ENCODE results near the gene DDRGK1. TPM values are rescaled to one million over a fixed set of nuclear protein-coding genes. Genes with fewer than 3 reads are reported as not detected.
"Not testable (repeated sequence)": the region's sequence is repeated elsewhere in the genome, so short reads cannot be mapped to it uniquely, and the experiment has no call there.

Gene DDRGK1
- polyA plus RNA-seq, 2 of the 4 experiments (the other 2 are of a cell fraction), result 87.4 to 120 TPM

- TF ChIP-seq RAD21 (conservative IDR thresholded peaks at IDR 0.05 in 1 of 2, IDR thresholded peaks at IDR 0.05 in 1 of 2) (peak; percentile 76 to 84), FOXS1 (CRISPR knock-in tag; IDR thresholded peaks at IDR 0.05) (no peak), TP53 (CRISPR knock-in tag; IDR thresholded peaks at IDR 0.05) (0 out of 2 replicates have a peak, but pooled peaks have one; percentile 52), SMC3 (IDR thresholded peaks at IDR 0.05) (peak; percentile 94), CTCF (IDR thresholded peaks at IDR 0.05) (peak; percentile 90)
- POLR2A ChIA-PET, result no interaction called here
- peaks cover 36% of the 10 kb centered on the region for H3K4me1 ChIP-seq
- peak overlapping the region; percentile 34 to 49; a peak in 4 of 6 replicates for H3K27ac ChIP-seq
- ATAC-seq (peak; percentile 84 to 89), DNase-seq (ENCODE audit: low read depth in 1 of 2, low spot score in 1 of 2) (peak; percentile 63 to 89), FAIRE-seq (no peak)
- 25% methylated on average over 26 of the region's 30 CpGs for WGBS (ENCODE audit: missing lambda C conversion rate)
- H3K4me2 ChIP-seq, result peak overlapping the region; percentile 30
- no peaks in the 10 kb centered on the region for H3K9me3 ChIP-seq
- no peak overlapping the region for H3K4me3 ChIP-seq
- CTCF ChIA-PET, result interaction anchor here (0.6 to 10.7 kb wide), 44 partner anchors 9 to 307 kb away, joined by 3 to 105 read pairs (median 4); partner anchors contain the start of genes ITPA and SLC4A11
Observed at GRCh38 chr20:3218307-3218988, 14.0 kb upstream of the DDRGK1 start.

DNA sequence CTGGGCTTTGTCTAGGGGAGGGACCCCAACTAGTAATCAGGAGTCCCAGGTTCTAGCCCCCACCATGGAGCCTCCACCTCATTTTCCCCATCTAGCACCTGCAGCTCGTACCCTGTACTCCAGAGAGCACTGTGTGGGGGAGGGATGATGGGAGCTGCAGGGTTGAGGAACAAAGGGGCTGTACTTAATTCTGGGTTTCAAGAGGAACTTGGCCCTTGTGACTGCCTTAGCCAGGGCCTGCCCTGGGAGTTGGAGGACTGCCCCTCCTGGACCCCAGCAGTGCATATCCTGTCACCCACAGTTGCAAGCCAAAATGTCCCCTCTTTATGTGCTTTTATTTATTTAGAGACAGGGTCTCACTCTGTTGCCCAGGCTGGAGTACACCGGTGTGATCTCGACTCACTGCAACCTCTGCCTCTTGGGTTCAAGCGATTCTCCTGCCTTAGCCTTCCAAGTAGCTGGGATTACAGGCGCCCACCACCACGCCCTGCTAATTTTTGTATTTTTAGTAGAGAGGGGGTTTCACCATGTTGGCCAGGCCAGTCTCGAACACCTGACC is 11.0 kb upstream of the DDRGK1 start:
- peaks cover 16% of the 10 kb centered on the region for H3K4me1 ChIP-seq
- H3K9me3 ChIP-seq; ATAC-seq; H3K4me2 ChIP-seq; POLR2A ChIA-PET; FAIRE-seq; H3K27ac ChIP-seq; DNase-seq (ENCODE audit: low read depth in 1 of 2, low spot score in 1 of 2); H3K4me3 ChIP-seq: not testable (repeated sequence)
- WGBS (ENCODE audit: missing lambda C conversion rate), result 92% methylated on average over 7 of the region's 7 CpGs
- CTCF ChIA-PET, result interaction anchor here (1.6 to 10.7 kb wide), 4 partner anchors 8 to 98 kb away, joined by 3 to 105 read pairs (median 36); no protein-coding TSS in a partner anchor

- ATAC-seq, result no peak
- CTCF ChIA-PET, result interaction anchor here (0.6 to 8.6 kb wide), 6 partner anchors 8 to 103 kb away, joined by 3 to 79 read pairs (median 3); no protein-coding TSS in a partner anchor
- POLR2A ChIA-PET, result interaction anchor here (1.3 kb wide), 1 partner anchor 10 kb away, joined by 4 read pairs; no protein-coding TSS in a partner anchor
- H3K4me1 ChIP-seq, result peaks cover 15% of the 10 kb centered on the region
- no peak overlapping the region for H3K4me2 ChIP-seq
- no peak overlapping the region for H3K27ac ChIP-seq
- no peak for DNase-seq (ENCODE audit: low read depth in 1 of 2, low spot score in 1 of 2)
- no peaks in the 10 kb centered on the region for H3K9me3 ChIP-seq
- no peak for TF ChIP-seq NFE2L2 (conservative IDR thresholded peaks at IDR 0.05; ENCODE audit: low read length)
- TF ChIP-seq CEBPB (IDR thresholded peaks at IDR 0.05), result no peak
- TF ChIP-seq MAFK (IDR thresholded peaks at IDR 0.05; ENCODE audit: partially characterized antibody), result no peak
- no peak for TF ChIP-seq RAD21 (conservative IDR thresholded peaks at IDR 0.05 in 1 of 2, IDR thresholded peaks at IDR 0.05 in 1 of 2)
- no peak for TF ChIP-seq PBX3 (IDR thresholded peaks at IDR 0.05)
- no peak for TF ChIP-seq JUNB (IDR thresholded peaks at IDR 0.05)
- no peak for TF ChIP-seq EHF (CRISPR knock-in tag; IDR thresholded peaks at IDR 0.05)
- no peak for TF ChIP-seq POLR2AphosphoS2 (conservative IDR thresholded peaks at IDR 0.05; ENCODE audit: low read length)
- no peak for TF ChIP-seq GATA3 (IDR thresholded peaks at IDR 0.05; ENCODE audit: borderline replicate concordance)
- TF ChIP-seq SMC3 (IDR thresholded peaks at IDR 0.05), result no peak
- no peak for TF ChIP-seq ELK1 (IDR thresholded peaks at IDR 0.05; ENCODE audit: low read depth, low read length)
- no peak for TF ChIP-seq EHMT2 (IDR thresholded peaks at IDR 0.05; ENCODE audit: low read depth)
- TF ChIP-seq ESRRA (IDR thresholded peaks at IDR 0.05; ENCODE audit: borderline replicate concordance, low read length), result no peak
- no peak for TF ChIP-seq HOXB13 (CRISPR knock-in tag; IDR thresholded peaks at IDR 0.05; ENCODE audit: low read depth)
- TF ChIP-seq RARB (CRISPR knock-in tag; IDR thresholded peaks at IDR 0.05), result no peak
- no peak for TF ChIP-seq ZNF302 (CRISPR knock-in tag; IDR thresholded peaks at IDR 0.05)
- TF ChIP-seq EP300 (IDR thresholded peaks at IDR 0.05), result no peak
- FAIRE-seq, result no peak
- no peak overlapping the region for H3K4me3 ChIP-seq
- WGBS (ENCODE audit: missing lambda C conversion rate), result 87% methylated on average over 7 of the region's 7 CpGs
Observed at GRCh38 chr20:3213226-3213625, 8.7 kb upstream of the DDRGK1 start.
